Activated B cell treated with CpG ODN at 0.5 μM for 24 hours (primary cell): ENCODE measurements around the gene VTI1A. TPM values are rescaled to one million over a fixed set of nuclear protein-coding genes. Genes with fewer than 3 reads are reported as not detected.

Source experiments
- ATAC-seq: fragments of 200-7000 bp; cut with Tn5 transposase; one replicate; pipeline ENCODE4 v1.10.0; 2021; ENCODE audit warnings: low read depth, mild to moderate bottlenecking, moderate library complexity
- CTCF ChIA-PET: fragments of 350-600 bp; sonication (Branson Sonifier 250); formaldehyde crosslinking; loops from one replicate; lab custom pipeline; 2021; ENCODE audit warnings: antibody characterized with exemption; lab: Charles Lee
- POLR2A ChIA-PET: fragments of 350-600 bp; sonication (Branson Sonifier 250); formaldehyde crosslinking; loops from one replicate; lab custom pipeline; 2021; ENCODE audit warnings: antibody characterized with exemption; lab: Charles Lee
- DNase-seq: peaks from one replicate; pipeline ENCODE4 v3.0.0; 2022
- H3K27ac Mint-ChIP-seq: one replicate; pipeline ENCODE4 v1.8.0; 2020; ENCODE audit warnings: mixed read lengths
- H3K27me3 Mint-ChIP-seq: one replicate; pipeline ENCODE4 v1.8.0; 2021; ENCODE audit warnings: mixed read lengths
- H3K36me3 Mint-ChIP-seq: one replicate; pipeline ENCODE4 v1.8.0; 2021; ENCODE audit warnings: low read depth, mixed read lengths
- H3K4me1 Mint-ChIP-seq: one replicate; pipeline ENCODE4 v1.8.0; 2021; ENCODE audit warnings: mixed read lengths
- H3K4me3 Mint-ChIP-seq: one replicate; pipeline ENCODE4 v1.8.0; 2020; ENCODE audit warnings: mild to moderate bottlenecking, mixed read lengths
- H3K9me3 Mint-ChIP-seq: one replicate; pipeline ENCODE4 v1.8.0; 2020; ENCODE audit warnings: mixed read lengths
- CTCF ChIP-seq: fragments of 200-600 bp; IDR thresholded peaks from one replicate; pipeline ENCODE4 v1.8.0; 2022; ENCODE audit warnings: antibody characterized with exemption, mild to moderate bottlenecking
- intact Hi-C: fragments of 100-400 bp; cut with micrococcal nuclease; formaldehyde crosslinking; loops from one replicate; pipeline ENCODE4 v1.15.1; 2024
- total RNA-seq: library from RNA; stranded (reverse); gene quantifications from 2 replicates; pipeline ENCODE4 v1.2.3, GENCODE V29; 2022

The VTI1A gene
- total RNA-seq, 1 donor from 2014 or later: 74.0 TPM

DNA sequence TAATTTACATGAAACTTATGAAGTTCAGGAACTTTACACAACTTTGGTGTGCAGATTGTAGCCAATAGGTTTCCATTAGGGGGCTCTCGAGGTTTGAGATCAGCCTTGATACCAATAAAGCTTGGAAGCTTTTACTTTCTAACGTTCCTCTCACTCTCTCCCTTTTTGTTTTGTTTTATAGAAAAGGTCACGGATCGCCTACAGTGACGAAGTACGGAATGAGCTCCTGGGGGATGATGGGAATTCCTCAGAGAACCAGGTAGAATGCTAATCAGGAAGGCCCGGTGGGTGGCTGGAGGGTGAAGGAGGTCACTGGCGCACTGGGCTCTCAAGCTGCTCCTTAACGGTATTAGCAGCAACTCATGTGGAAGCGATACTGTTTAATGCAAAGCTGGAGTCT lies 79.9 kb downstream of the VTI1A start:
- DNase-seq (no peak), ATAC-seq (no peak)
- intact Hi-C loops: no loop called here
- Mint-ChIP-seq H3K36me3 (peaks cover 23% of the 10 kb centered on the region), H3K27ac (no peak overlapping the region), H3K4me3 (no peak overlapping the region), H3K4me1 (peaks cover 15% of the 10 kb centered on the region), H3K27me3 (no peaks in the 10 kb centered on the region), H3K9me3 (peaks cover 2% of the 10 kb centered on the region)
- TF ChIP-seq CTCF: no peak
- POLR2A ChIA-PET: no interaction called here
- CTCF ChIA-PET: interaction anchor here (0.7 kb wide), 1 partner anchor 1099 kb away, joined by 3 read pairs; no protein-coding TSS in a partner anchor

DNA sequence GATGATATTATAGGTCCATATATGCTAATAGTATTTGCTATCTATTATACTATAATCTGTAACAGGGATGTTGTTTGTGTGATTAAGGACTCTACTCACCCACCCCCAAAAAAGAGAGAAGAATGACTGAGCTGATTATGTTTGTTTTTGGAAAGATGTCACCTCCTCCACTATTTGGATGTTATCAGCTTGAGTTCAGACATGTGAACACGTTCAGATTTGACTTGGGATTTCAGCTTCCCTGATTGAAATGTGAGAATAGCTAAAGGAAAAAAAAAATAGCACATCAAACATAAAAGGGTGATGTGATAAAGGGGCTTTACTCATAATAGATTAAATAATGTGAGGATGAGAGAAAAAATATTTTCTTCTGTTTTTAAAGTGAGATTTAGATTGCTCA lies 81.2 kb downstream of the VTI1A start:
- ATAC-seq: no peak
- peaks cover 23% of the 10 kb centered on the region for H3K4me1 Mint-ChIP-seq

GRCh38 chr10:112531421-112531820 lies 84.4 kb downstream of the VTI1A start:
- Mint-ChIP-seq H3K9me3 (peaks cover 2% of the 10 kb centered on the region), H3K4me3 (peak overlapping the region; percentile 28), H3K27me3 (no peaks in the 10 kb centered on the region), H3K27ac (peak overlapping the region; percentile 41), H3K4me1 (peaks cover 28% of the 10 kb centered on the region), H3K36me3 (peaks cover 28% of the 10 kb centered on the region)
- no peak for TF ChIP-seq CTCF
- ChIA-PET CTCF (interaction anchor here (0.6 kb wide), 1 partner anchor 60 kb away, joined by 4 read pairs; no protein-coding TSS in a partner anchor), POLR2A (interaction anchor here (0.6 kb wide), 1 partner anchor 69 kb away, joined by 4 read pairs; no protein-coding TSS in a partner anchor)
- ATAC-seq (no peak), DNase-seq (no peak)
- intact Hi-C loops: loop anchor here (2.0 to 10.0 kb wide), 3 partner anchors 157 to 1151 kb away; partner anchors contain the start of gene ACSL5

More for the DNA sequence above, 81.2 kb downstream of the VTI1A start:
- H3K27me3 Mint-ChIP-seq: no peaks in the 10 kb centered on the region
- ChIA-PET POLR2A (no interaction called here), CTCF (interaction anchor here (0.8 kb wide), 1 partner anchor 56 kb away, joined by 4 read pairs; no protein-coding TSS in a partner anchor)
- peaks cover 2% of the 10 kb centered on the region for H3K9me3 Mint-ChIP-seq
- H3K27ac Mint-ChIP-seq: no peak overlapping the region
- H3K36me3 Mint-ChIP-seq: peaks cover 26% of the 10 kb centered on the region
- no peak overlapping the region for H3K4me3 Mint-ChIP-seq
- intact Hi-C loops: no loop called here
- TF ChIP-seq CTCF: no peak
- DNase-seq: no peak

GRCh38 chr10:112532189-112532588 lies 85.2 kb downstream of the VTI1A start:
- peaks cover 28% of the 10 kb centered on the region for H3K4me1 Mint-ChIP-seq
- H3K36me3 Mint-ChIP-seq: peaks cover 23% of the 10 kb centered on the region
- no peaks in the 10 kb centered on the region for H3K27me3 Mint-ChIP-seq
- DNase-seq (no peak), ATAC-seq (peak; percentile 71)
- H3K4me3 Mint-ChIP-seq: peak overlapping the region; percentile 76
- ChIA-PET POLR2A (no interaction called here), CTCF (interaction anchor here (1.2 kb wide), 1 partner anchor 60 kb away, joined by 4 read pairs; no protein-coding TSS in a partner anchor)
- intact Hi-C loops: loop anchor here (5.0 to 10.0 kb wide), 2 partner anchors 157 to 1150 kb away; partner anchors contain the start of gene ACSL5
- no peak for TF ChIP-seq CTCF
- H3K9me3 Mint-ChIP-seq: peaks cover 2% of the 10 kb centered on the region
- H3K27ac Mint-ChIP-seq: peak overlapping the region; percentile 3

DNA sequence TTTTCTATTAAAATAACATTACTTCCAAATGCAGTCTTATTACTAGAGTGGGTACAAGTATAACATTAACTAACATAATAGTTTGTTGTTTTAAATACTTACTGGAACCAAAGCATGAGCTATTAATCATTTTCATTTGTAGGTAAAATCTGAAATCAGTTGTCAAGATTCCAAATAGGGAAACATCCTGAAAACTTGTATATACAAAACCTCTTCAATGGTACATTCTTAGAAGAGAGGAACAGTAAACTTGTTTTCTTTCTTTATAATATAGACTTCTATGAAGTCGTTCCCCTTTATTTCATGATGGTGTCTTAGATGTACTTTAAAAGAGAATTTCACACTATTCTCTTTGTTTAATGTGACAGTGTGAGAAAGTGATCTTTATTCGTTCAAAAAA lies 85.9 kb downstream of the VTI1A start:
- Mint-ChIP-seq H3K4me3 (no peak overlapping the region), H3K27ac (no peak overlapping the region), H3K4me1 (peaks cover 28% of the 10 kb centered on the region), H3K36me3 (peaks cover 26% of the 10 kb centered on the region), H3K9me3 (peaks cover 2% of the 10 kb centered on the region), H3K27me3 (no peaks in the 10 kb centered on the region)
- no peak for ATAC-seq
- ChIA-PET CTCF (interaction anchor here (1.2 kb wide), 1 partner anchor 61 kb away, joined by 4 read pairs; no protein-coding TSS in a partner anchor), POLR2A (interaction anchor here (0.7 kb wide), 1 partner anchor 86 kb away, joined by 3 read pairs; the partner anchor contains the start of genes VTI1A and ZDHHC6)
- no peak for DNase-seq
- TF ChIP-seq CTCF: no peak
- intact Hi-C loops: loop anchor here (5.0 to 10.0 kb wide), 2 partner anchors 158 to 1149 kb away; partner anchors contain the start of gene ACSL5
